Measurements from ENCODE around the gene CECR2. TPM values are rescaled to one million over a fixed set of nuclear protein-coding genes. Genes with fewer than 3 reads are reported as not detected.
A peak's percentile ranks its signal among the peaks of the same experiment; 100 is the strongest.

CECR2 gene
- total RNA-seq, 1 donor from 2014 or later, result 40.5 TPM

GRCh38 chr22:17342361-17342760 is 26.9 kb upstream of the CECR2 start:
- no peaks in the 10 kb centered on the region for H3K36me3 Mint-ChIP-seq (ENCODE audit: insufficient read depth)

GRCh38 chr22:17343766-17344165 is 25.5 kb upstream of the CECR2 start:
- TF ChIP-seq CTCF (IDR thresholded peaks at IDR 0.05; ENCODE audit: unreplicated experiment), result no peak
- Mint-ChIP-seq H3K9me3 (ENCODE audit: low read depth) (no peaks in the 10 kb centered on the region), H3K27me3 (peaks cover 5% of the 10 kb centered on the region), H3K36me3 (ENCODE audit: insufficient read depth) (no peaks in the 10 kb centered on the region), H3K27ac (no peak overlapping the region), H3K4me1 (ENCODE audit: low read depth) (peaks cover 4% of the 10 kb centered on the region), H3K4me3 (ENCODE audit: low read depth) (no peak overlapping the region)
- no peak for DNase-seq (ENCODE audit: low spot score, unreplicated experiment)

More at GRCh38 chr22:17342361-17342760, 26.9 kb upstream of the CECR2 start:
- Mint-ChIP-seq H3K4me3 (ENCODE audit: low read depth) (no peak overlapping the region), H3K9me3 (ENCODE audit: low read depth) (no peaks in the 10 kb centered on the region), H3K27ac (no peak overlapping the region), H3K4me1 (ENCODE audit: low read depth) (peaks cover 4% of the 10 kb centered on the region), H3K27me3 (peaks cover 8% of the 10 kb centered on the region)
- TF ChIP-seq CTCF (IDR thresholded peaks at IDR 0.05; ENCODE audit: unreplicated experiment), result no peak
- DNase-seq (ENCODE audit: low spot score, unreplicated experiment), result no peak

- no peak for DNase-seq (ENCODE audit: low spot score, unreplicated experiment)
- no peak overlapping the region for H3K27ac Mint-ChIP-seq
- H3K4me3 Mint-ChIP-seq (ENCODE audit: low read depth), result no peak overlapping the region
- H3K9me3 Mint-ChIP-seq (ENCODE audit: low read depth), result no peaks in the 10 kb centered on the region
- TF ChIP-seq CTCF (IDR thresholded peaks at IDR 0.05; ENCODE audit: unreplicated experiment), result no peak
- H3K27me3 Mint-ChIP-seq, result no peaks in the 10 kb centered on the region
- no peaks in the 10 kb centered on the region for H3K36me3 Mint-ChIP-seq (ENCODE audit: insufficient read depth)
- peaks cover 2% of the 10 kb centered on the region for H3K4me1 Mint-ChIP-seq (ENCODE audit: low read depth)
Observed at GRCh38 chr22:17346578-17346977, 22.7 kb upstream of the CECR2 start.

- Mint-ChIP-seq H3K4me1 (ENCODE audit: low read depth) (peaks cover 2% of the 10 kb centered on the region), H3K36me3 (ENCODE audit: insufficient read depth) (no peaks in the 10 kb centered on the region), H3K27me3 (no peaks in the 10 kb centered on the region), H3K27ac (peak overlapping the region; percentile 37), H3K9me3 (ENCODE audit: low read depth) (no peaks in the 10 kb centered on the region), H3K4me3 (ENCODE audit: low read depth) (no peak overlapping the region)
- DNase-seq (ENCODE audit: low spot score, unreplicated experiment), result no peak
- TF ChIP-seq CTCF (IDR thresholded peaks at IDR 0.05; ENCODE audit: unreplicated experiment), result no peak
Observed at GRCh38 chr22:17347724-17348123, 21.5 kb upstream of the CECR2 start.

- no peaks in the 10 kb centered on the region for H3K27me3 Mint-ChIP-seq
- TF ChIP-seq CTCF (IDR thresholded peaks at IDR 0.05; ENCODE audit: unreplicated experiment), result no peak
- no peak overlapping the region for H3K4me3 Mint-ChIP-seq (ENCODE audit: low read depth)
- H3K27ac Mint-ChIP-seq, result no peak overlapping the region
- peaks cover 2% of the 10 kb centered on the region for H3K4me1 Mint-ChIP-seq (ENCODE audit: low read depth)
- DNase-seq (ENCODE audit: low spot score, unreplicated experiment), result no peak
- H3K9me3 Mint-ChIP-seq (ENCODE audit: low read depth), result no peaks in the 10 kb centered on the region
- H3K36me3 Mint-ChIP-seq (ENCODE audit: insufficient read depth), result no peaks in the 10 kb centered on the region
Observed at GRCh38 chr22:17348464-17349103, 20.7 kb upstream of the CECR2 start.

Measured in progenitor cell of endocrine pancreas (in vitro differentiated cells).